ENCODE measurements around the gene POLR2J.
"Not testable (repeated sequence)": the region's sequence is repeated elsewhere in the genome, so short reads cannot be mapped to it uniquely, and the experiment has no call there.

Gene POLR2J

DNA sequence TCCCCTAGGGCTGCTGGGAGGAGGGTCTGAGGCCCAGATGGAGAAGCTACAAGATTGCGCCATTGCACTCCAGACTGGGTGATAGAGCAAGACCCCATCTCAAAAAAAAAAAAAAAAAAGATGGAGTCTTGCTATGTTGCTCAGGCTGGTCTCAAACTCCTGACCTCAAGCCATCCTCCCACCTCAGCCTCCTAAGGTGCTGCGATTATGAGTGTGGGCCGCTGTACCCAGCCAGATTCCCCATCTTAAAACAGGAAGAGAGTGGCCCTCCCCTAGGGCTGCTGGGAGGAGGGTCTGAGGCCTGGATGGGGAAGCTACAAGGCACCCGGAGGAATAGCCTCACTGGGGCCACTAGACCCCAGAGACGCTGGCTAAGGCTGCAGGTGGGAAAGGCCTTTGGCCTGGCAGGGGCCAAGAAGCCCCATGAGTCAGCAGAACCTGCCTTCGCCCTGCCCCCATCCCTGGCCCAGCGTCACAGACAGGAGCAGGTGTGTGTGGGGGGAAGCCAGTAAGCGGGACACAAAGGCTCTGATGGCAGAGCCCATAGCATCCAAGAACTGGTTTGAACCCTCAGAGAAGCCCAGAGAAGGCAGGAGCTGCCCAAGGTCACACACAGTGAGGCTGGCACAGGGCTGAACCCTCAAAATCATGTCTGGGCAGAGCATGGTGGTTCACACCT, 28.8 kb upstream of the POLR2J start:
- not testable (repeated sequence) for H3K4me3 ChIP-seq (ENCODE audit: low read depth, low read length); H3K36me3 ChIP-seq; DNase-seq; H3K9me3 ChIP-seq (ENCODE audit: severe bottlenecking); H3K27ac ChIP-seq; H3K27me3 ChIP-seq (ENCODE audit: insufficient read depth, low read depth, severe bottlenecking)

GRCh38 chr7:102505298-102506185, 26.8 kb upstream of the POLR2J start:
- H3K9me3 ChIP-seq (ENCODE audit: severe bottlenecking); DNase-seq; H3K4me3 ChIP-seq (ENCODE audit: low read depth, low read length); H3K27ac ChIP-seq; H3K27me3 ChIP-seq (ENCODE audit: insufficient read depth, low read depth, severe bottlenecking); H3K36me3 ChIP-seq: not testable (repeated sequence)

GRCh38 chr7:102503141-102503540, 24.4 kb upstream of the POLR2J start:
- H3K36me3 ChIP-seq; H3K9me3 ChIP-seq (ENCODE audit: severe bottlenecking); H3K4me3 ChIP-seq (ENCODE audit: low read depth, low read length); H3K27me3 ChIP-seq (ENCODE audit: insufficient read depth, low read depth, severe bottlenecking); DNase-seq; H3K27ac ChIP-seq: not testable (repeated sequence)

- H3K36me3 ChIP-seq; H3K27ac ChIP-seq; H3K9me3 ChIP-seq (ENCODE audit: severe bottlenecking); H3K27me3 ChIP-seq (ENCODE audit: insufficient read depth, low read depth, severe bottlenecking); H3K4me3 ChIP-seq (ENCODE audit: low read depth, low read length); DNase-seq: not testable (repeated sequence)
Observed at GRCh38 chr7:102498321-102498720, 19.6 kb upstream of the POLR2J start.

DNA sequence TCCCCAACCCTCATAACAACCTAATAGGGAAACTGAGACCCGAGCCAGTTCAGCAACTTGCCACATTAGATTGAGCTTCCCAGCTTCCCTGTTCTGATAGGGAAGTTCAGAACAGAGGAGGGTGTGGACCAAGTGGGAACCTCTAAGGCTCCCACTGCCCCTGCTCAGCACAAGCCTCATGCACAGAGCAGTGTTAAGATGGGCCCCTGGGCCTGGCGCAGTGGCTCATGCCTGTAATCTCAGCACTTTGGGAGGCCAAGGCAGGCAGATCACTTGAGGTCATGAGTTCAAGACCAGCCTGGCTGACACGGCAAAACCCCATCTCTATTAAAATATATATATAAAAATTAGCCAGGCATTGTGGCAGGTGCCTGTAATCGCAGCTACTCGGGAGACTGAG, 18.6 kb upstream of the POLR2J start:
- H3K27me3 ChIP-seq (ENCODE audit: insufficient read depth, low read depth, severe bottlenecking); H3K4me3 ChIP-seq (ENCODE audit: low read depth, low read length); H3K27ac ChIP-seq; H3K36me3 ChIP-seq; DNase-seq; H3K9me3 ChIP-seq (ENCODE audit: severe bottlenecking): not testable (repeated sequence)

DNA sequence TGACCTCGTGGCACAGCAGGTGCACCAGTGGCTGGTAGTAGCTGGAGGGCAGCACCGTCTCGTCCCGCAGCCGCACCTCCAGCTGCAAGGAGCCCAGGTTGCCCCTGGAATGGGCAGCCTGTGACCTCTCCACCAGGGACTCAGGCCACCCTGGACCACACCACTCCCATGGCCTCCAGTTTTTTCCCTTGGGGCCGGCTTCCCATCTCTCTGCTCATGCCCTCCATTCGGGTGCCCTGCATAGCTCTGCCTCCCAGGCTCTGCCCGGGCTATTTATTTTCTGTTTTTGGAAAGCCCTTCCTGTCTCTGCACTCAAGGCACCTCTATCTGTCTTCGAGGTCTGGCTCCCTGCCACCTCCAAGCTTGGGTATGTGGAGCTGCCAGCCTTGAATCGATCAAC, 18.1 kb upstream of the POLR2J start:
- H3K27me3 ChIP-seq (ENCODE audit: insufficient read depth, low read depth, severe bottlenecking); H3K36me3 ChIP-seq; H3K9me3 ChIP-seq (ENCODE audit: severe bottlenecking); H3K4me3 ChIP-seq (ENCODE audit: low read depth, low read length); H3K27ac ChIP-seq; DNase-seq: not testable (repeated sequence)

DNA sequence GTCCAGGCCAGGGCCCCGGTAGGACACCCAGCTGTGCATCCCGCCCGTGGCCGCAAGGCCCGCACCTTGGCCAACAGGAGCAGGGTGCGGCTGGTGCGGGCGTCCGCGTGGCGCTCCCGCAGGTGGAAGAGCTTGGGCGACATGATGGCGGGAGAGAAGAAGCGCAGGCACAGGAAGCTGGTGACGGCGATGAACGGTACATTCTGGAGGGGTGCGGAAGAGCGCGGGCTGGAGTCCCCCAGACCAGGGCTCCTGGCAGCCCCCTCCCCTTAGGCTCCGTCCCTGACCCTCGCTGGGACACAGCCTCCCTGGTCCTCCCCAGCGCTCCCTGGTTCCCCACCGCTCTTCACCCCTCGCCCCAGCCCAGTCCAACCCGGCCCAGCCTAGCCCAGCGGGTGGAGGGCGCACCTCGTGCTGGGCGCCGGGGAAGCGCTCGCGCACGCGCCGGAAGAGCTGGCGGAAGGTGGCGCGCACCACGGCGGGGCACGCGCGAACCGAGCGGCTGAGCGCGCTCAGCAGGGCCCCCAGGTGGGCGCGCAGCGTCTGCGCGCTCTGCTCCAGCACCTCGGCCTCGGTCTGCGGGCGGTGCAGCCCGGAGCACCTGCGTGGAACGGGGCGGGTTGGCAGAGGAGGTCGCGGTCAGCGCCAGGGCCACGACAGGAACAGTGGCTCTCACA, 15.9 kb upstream of the POLR2J start:
- not testable (repeated sequence) for H3K27ac ChIP-seq; H3K27me3 ChIP-seq (ENCODE audit: insufficient read depth, low read depth, severe bottlenecking); H3K9me3 ChIP-seq (ENCODE audit: severe bottlenecking); H3K36me3 ChIP-seq; DNase-seq; H3K4me3 ChIP-seq (ENCODE audit: low read depth, low read length)

DNA sequence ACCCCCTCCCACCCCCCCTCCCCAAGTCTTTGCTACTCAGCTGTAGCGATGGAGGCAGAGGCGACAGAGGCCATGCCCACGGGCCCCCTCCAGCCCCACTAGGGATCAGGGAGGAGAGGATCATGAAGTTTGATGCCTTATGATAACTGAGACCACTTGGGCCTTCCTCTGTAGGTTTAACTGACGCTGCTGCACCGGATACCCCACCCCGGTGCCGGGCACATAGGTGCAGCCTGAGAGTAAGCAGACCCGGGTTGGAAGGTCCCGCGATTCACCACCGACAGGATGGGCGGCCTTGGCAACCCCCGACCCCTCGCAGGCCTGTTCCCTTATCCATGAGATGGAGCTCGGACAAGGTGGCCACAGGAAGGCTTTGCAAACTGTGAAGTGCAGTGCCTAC, 15.3 kb upstream of the POLR2J start:
- not testable (repeated sequence) for H3K36me3 ChIP-seq, DNase-seq, H3K27ac ChIP-seq

GRCh38 chr7:102493220-102493935, 14.7 kb upstream of the POLR2J start:
- not testable (repeated sequence) for H3K36me3 ChIP-seq; H3K27me3 ChIP-seq (ENCODE audit: insufficient read depth, low read depth, severe bottlenecking); H3K27ac ChIP-seq; H3K4me3 ChIP-seq (ENCODE audit: low read depth, low read length); H3K9me3 ChIP-seq (ENCODE audit: severe bottlenecking); DNase-seq

More for the DNA sequence above, 15.3 kb upstream of the POLR2J start:
- H3K4me3 ChIP-seq (ENCODE audit: low read depth, low read length); H3K9me3 ChIP-seq (ENCODE audit: severe bottlenecking); H3K27me3 ChIP-seq (ENCODE audit: insufficient read depth, low read depth, severe bottlenecking): not testable (repeated sequence)

DNA sequence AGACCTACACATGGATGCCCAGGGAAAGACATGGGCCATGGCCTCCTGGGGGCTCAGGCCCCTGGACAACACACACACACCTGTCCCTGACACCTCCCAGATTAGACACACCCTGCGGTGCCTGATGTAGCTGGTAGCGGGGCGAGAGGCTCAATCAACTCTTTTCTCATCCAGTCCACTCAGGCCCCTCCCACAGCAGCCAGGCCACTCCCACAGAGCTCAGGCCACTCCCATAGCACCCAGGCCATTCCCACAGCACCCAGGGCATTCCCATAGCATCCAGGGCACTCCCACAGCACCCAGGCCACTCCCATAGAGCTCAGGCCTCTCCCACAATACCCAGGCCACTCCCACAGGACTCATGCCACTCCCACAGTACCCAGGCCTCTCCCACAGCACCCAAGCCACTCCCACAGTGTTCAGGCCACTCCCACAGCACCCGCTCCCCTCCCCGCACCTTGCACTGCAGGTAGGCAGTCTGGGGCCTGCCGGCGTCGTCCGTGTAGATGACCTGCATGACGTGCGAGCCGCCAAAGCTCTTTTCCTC, 11.9 kb upstream of the POLR2J start:
- not testable (repeated sequence) for H3K27ac ChIP-seq; H3K4me3 ChIP-seq (ENCODE audit: low read depth, low read length); H3K27me3 ChIP-seq (ENCODE audit: insufficient read depth, low read depth, severe bottlenecking); H3K9me3 ChIP-seq (ENCODE audit: severe bottlenecking); H3K36me3 ChIP-seq
- DNase-seq, result peak; percentile 83

DNA sequence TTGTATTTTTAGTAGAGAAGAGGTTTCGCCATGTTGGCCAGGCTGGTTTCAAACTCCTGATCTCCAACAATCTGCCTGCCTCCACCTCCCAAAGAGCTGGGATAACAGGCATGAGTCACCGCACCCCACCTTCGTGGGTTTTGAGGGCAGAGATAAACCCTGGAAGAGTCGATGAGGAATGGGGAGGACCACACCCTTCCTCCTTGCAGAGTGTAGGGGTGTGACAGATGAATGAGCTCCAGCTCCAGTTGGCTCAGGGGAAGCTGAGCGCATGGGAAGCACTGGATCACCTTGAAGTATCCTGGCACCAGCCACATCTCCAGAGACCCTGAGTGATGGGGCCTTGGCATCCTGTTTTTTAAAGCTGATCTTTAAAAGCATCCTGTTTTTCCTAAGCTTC, 5.6 kb upstream of the POLR2J start:
- not testable (repeated sequence) for H3K4me3 ChIP-seq (ENCODE audit: low read depth, low read length); H3K27me3 ChIP-seq (ENCODE audit: insufficient read depth, low read depth, severe bottlenecking)

DNA sequence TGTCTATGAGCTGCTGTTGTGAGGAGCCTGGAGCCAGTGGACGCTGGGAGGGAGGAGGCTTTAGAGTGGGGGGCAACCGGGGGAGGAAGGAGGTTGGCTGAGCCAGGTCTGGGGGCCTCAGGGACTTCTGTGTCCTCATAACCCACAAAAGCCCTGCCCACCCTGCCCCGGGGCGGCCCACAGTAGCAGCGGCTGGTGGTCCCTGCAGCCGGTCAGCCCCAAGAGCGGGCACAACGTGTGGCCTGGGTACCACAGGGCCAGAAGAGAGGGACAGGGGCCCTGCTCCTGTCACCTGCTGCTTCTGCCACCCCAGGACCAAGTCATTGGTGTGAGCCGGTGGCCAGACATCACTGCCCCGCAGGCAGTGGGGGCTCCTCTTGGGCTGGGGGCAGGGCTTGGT, 3.2 kb upstream of the POLR2J start:
- not testable (repeated sequence) for H3K27me3 ChIP-seq (ENCODE audit: insufficient read depth, low read depth, severe bottlenecking); H3K4me3 ChIP-seq (ENCODE audit: low read depth, low read length); H3K9me3 ChIP-seq (ENCODE audit: severe bottlenecking); H3K27ac ChIP-seq; DNase-seq; H3K36me3 ChIP-seq

More for the DNA sequence above, 5.6 kb upstream of the POLR2J start:
- H3K36me3 ChIP-seq; H3K9me3 ChIP-seq (ENCODE audit: severe bottlenecking); H3K27ac ChIP-seq; DNase-seq: not testable (repeated sequence)
